NCI-H2227 (cell line): ENCODE results near the gene PMPCA.

Experiments
- DNase-seq: peaks from one replicate; lab custom pipeline; 2025; ENCODE audit not compliant: unreplicated experiment; lab: John Stamatoyannopoulos, UW

Gene PMPCA

DNA sequence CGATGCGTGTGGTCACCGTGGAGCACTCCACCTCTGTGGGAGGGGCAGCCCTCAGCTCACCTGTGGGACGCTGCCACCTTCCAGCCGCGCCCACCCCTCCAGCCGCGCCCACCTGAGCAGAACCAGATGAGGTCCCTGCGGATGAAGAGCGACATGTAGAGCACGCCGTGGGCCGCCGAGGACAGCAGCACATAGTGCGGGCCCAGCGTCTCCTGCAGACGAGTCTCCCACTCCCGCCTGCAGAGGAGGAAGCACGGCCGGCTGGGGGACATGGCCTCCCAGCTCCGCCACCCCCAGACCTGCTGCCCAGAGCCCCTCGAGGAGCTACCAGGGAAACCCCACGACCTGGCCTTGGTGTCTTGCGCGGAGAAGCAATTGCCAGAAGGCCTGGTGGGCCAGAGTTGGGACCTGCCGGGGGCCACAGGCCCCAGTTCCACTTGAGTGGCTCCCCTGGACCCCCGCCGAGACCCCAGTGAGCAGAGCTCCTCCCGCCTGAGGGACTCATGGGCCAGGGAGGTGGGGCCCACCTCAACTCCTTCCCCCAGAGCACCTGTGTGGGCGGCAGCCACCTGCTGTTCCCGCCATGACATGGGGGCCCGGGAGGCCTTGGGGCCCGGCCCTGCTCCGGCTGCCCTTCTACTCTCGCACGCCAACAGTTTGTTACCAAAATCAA, 22.7 kb downstream of the PMPCA start:
- DNase-seq, result no peak

DNA sequence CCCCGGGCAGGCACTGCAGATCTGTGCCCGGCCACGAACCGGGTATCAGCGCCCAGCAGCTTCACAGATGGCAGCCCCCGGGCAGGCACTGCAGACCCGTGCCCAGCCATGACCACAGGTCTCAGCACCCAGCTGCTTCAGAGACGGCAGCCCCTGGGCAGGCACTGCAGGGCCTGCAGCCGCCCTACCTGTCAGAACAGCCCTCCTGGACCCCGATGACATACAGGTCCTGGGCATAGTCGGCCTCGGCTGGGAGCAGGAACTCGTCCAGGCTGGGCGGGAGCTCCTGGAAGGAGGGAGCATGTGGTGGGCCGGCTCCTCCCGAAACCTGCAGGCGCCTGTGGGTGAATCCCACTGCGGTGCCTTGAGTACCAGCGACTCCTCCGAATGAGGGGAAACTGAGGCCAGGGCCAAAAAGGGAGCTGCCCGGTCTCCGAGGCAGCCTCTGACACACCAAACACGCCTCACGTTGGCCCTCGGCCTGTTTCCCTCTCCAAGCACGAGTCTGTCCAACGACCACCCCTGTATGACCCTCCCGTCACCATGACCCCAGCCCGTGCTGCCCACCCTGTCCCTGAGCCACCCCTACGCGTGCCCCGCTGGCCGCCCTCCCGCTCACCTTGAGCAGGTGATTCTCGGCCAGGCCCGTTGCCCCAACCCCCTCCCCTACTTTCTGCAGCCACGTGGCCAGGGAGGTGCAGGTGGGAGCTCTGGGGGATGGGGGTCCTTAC, 23.6 kb downstream of the PMPCA start:
- no peak for DNase-seq

DNA sequence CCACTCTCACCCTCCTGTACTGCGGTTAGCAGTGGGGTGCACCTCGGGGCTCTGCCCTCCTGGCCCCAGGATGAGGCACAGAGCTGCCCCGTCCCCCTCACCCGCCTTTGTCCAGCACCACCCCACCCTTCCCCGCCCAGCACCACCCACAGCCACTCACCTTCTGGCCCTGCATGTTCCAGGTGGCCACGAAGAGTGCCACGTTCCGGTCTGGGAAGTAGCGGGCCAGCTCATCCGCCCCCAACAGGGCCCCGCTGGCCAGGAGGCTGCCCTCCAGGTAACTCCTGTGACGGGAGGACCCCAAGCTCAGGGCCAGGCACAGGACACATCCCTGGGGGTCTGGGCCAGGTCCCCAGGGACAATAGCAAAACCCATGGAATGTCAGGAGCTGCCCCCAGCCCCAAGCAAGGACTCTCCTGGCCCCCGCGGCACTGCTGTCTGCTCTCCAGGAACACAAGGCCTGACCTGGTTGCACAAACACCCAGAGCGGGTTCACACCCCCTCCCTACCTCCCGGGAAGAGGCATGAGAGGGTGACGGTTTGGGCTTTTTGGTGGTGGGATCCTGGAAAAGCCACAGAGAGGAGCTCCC, 24.2 kb downstream of the PMPCA start:
- DNase-seq, result no peak

DNA sequence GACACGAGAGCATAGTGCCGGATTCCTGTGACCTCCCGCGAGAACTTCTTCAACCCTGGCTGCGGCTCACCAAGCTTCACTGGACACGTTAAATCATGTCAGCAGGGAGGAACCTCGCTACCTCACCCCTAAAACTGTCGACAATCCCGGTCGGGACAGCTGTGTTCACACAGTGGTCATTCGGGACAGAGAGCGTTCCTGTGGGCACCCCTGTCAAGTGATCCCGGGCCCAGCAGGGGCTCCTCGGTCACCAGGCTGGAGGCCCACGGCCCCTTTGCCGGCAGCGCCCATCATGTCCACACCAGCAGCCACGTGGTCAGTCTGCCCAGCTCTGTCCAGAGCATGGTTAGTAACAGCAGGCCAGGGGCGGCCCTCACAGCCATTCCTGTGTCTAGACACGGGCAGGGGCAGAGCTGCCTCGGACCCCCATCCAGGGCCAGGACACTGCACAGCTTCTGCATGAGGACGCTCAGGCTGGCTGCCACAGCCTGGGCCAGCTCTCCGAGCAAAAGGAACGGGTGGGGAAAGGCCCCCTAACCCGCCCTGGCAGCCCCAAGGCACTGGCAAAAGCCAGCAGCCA, 25.7 kb downstream of the PMPCA start:
- DNase-seq, result no peak

DNA sequence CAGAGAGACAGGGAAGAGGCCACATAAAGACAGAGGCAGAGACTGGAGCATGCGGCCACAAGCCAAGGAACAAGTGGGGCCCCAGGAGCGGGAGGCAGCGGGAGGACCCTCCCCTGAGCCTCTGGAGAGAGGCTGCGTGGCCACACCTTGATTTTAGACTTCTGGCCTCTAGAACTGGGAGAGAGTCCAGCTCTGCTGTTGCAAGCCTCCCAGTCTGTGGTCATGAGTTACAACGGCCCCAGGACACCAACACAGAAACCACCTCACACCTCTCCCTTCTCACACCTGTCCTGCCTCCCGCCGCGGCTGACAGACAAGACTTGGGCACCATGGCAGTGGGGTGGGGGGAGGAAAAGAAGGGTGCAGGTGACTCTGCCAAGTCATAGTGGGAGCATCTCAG, 27.0 kb downstream of the PMPCA start:
- no peak for DNase-seq

DNA sequence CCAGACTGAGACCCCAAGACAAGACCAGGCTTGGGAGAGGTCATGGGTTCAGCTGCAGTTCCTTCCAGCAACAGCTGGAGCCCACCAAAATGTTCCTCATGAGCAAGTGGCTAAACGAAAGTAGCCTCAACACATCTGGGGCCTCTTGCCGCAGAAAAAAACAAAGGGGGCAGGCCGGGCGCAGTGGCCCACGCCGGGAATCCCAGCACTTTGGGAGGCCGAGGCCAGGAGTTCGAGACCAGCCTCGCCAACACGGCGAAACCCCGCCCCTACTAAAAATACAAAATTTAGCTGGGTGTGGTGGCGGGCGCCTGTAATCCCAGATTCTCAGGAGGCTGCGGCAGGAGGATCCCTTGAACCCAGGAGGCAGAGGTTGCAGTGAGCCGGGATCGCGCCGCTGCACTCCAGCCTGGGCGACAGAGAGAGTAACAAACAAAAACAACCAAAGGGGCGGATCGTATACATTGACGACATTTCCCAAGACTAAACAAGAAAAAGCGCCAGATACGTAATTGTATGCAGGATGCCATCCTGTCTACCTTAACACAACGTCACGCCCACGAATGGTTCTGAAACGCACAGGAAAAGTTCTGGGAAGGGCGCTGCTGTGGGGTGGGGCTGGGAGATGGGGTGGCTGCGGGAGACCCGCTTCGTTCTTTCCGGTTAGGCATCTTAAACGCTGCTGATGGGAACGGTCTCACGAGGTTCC, 27.5 kb downstream of the PMPCA start:
- peak; percentile 19 for DNase-seq

DNA sequence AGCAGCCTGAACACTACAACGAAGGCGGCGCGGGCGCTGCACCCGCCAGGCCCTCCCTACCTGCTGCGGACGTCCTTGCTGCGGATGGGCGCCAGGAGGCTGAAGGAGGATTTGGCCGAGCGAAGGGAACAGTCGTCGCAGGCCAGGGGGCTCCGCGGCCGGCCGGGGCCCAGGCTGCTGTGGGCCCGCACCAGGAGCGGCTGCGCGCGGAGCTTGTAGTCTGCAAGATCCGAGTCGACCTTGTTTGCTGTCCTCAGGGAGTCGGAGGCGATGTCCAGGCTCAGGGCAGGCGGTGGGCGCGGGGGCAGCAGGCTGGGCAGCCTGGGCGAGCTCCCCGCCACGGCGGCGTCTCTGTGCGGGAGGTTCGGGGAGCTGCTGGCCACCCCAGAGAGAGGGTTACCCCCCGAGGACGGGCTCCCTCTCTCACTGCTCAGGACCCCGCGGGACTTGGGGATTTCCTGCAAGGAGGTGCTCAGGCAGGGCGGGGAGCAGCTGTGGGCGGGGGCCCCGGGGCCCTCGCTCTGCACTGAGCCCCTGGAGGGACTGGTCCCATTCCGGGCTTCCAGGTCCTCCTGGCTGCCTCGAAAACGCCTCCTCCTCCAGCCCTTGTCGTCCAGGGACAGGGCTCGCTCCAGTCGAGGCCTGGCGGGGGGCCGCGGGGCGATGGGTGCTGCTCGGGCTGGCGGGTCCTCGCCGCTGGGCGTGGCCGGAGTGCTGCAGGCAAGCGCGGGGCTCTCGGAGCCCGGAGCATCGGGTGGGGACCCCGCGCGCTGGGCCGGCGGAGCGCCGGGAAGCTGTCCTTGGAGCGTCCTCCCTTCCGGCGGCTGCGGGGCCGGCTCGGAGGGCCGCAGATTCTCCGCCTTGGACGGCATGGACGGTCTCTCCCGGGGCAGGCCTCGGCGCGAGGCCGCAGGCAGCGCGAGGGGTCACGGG, 28.4 kb downstream of the PMPCA start:
- DNase-seq, result peak; percentile 43

DNA sequence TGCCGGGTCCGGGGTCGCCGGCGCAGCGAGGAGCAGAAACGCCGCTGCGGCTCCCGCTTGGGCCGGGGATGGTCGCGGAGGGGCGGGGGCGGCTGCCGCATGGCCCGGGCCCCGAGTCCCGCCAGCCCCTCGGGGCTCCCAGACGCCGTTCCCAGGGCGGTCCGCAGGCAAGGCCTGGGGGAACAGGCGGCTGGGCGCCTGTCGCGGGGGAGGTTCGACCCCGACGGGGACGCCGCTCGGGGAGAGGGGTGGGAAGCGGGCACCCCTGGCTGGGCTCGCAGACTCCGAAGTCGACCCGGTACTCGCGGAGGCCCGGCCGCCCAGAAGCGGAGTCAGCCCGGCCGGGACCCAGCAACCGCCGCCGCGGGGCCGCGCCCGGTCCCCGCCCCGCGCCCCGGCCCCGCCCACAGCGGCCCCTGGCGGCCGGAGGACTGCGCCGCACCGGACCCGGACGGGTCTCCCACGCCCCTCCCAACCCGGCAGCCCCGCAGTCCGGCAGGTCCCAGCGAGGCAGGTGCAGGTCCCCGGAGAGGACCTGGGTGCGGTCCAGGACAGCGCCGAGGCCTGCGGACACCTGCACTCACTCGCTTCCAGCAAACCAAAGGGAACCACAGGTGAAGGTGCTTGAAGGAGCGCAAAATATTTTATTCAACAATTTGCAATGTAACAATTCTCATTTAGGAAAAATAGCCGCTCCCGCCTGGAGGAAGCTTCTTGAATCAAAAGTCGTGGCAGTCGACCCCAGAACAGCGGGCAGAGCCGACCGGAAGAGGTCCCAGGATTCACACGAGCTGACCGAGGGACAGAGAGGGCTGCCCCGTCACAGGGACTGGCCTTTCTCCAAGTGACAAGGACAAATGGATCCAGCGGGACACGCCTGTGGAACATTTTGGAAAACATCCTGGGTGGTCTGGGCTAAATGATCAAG, 29.3 kb downstream of the PMPCA start, which contains the start of gene INPP5E:
INPP5E (minus strand) TSS at position 365 of the 928 bp plus-strand sequence. CDS start 426 bp downstream, outside the sequence.
- DNase-seq, result peak; percentile 82

DNA sequence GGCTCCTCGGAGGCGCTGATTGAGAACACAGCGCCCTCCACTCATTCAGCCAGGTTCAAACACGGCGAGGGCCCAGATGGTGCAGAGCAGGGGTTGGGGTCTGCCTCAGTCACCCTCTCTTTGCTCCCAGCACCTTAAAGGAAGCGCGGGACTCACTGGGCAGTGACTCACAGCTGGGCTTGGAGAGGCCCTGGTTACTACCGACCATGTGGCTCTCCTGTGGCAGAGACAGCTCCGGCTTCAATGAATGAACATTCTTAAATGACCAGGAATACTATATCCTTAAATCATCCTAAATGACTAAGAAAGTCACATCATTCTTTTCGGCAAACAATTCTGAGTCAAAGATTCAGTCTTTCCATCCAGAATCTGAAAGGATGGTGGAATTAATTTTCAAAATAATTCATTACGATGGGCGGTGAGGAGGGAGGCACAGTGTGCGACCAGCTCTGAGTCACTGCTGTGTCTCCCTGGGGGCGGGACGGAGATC, 30.8 kb downstream of the PMPCA start:
- DNase-seq, result no peak

DNA sequence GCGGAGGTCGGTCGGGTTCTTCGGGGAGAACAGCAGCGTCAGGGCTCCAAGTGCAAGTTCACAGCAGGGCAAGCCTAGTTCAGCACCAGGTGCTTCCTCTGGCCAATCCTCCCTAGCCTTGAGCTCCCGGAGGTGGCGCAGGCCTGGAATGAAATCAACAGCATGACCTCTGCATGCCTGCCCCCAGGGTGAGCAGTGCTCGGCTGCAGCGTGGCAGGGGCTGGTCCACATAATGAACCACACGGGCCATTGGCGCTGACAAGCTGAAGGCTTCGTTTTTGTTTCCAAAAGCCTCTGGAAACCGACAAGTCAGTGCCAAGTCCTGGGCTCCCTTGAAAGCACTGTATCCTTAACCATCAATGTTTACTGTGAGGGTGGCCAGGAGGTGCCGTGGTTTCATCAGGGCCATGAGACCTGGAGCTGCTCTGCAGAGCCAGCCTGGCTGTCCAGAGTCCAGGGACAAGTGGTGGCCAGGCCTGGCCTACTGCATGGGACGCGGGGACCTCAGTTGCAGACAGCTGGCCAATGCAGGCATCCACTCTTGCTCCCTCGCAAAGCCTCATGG, 31.3 kb downstream of the PMPCA start:
- no peak for DNase-seq

DNA sequence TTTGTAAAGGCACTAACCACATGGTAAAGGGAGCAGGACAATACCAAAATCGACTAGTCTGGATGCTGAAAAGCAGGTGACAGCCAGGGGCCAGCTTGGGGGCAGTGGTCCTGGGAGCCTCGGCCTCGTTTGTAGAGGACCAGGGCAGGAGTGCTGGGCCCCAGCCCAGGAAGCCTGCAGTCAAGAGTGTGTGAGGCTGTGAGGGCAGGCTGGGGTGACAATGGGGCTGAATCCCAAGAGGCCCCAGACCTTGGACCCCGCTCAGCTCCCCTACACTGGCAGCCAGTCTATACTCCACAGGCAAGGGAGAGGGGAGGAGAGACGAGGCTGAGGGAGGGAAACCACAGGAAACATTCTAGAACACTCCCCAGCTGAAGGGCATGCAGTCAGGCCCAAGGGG, 31.8 kb downstream of the PMPCA start:
- no peak for DNase-seq

DNA sequence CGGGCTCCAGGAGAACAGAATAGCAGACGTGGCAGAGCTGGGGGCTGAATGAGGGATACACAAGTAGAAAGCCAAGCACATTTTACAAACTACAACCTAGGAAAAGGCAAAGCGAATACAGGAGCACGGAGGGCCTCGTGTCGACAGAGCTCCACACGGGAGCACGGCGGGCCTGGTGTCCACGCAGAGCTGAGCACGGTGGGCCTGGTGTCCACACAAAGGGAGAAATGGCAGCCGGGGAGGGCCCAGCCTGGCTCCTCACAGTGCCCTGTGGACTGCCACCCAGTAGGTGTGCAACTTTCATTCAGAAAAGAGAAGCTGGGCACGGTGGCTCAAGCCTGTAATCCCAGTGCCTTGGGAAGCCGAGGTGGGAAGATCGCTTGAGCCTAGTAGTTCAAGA, 32.6 kb downstream of the PMPCA start:
- no peak for DNase-seq

DNA sequence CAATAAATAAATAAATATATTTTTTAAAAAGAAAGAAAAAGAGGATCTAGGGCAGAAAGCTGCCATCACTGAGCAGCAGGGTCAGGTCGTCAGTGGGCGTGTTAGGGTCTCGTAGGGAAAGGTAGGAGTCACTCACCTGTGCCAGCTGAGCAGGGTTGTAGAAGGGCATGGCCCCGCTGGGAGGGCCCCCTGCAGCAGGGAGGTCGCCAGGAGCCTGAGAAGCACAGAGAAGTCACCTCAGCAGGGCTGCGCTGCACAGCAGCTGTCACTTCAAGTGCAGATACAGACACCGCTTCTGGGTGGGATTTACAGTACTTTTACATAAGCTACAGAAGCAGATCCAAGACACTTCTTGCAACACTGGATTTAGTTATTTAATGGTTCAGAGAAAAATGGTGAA, 33.2 kb downstream of the PMPCA start:
- no peak for DNase-seq

DNA sequence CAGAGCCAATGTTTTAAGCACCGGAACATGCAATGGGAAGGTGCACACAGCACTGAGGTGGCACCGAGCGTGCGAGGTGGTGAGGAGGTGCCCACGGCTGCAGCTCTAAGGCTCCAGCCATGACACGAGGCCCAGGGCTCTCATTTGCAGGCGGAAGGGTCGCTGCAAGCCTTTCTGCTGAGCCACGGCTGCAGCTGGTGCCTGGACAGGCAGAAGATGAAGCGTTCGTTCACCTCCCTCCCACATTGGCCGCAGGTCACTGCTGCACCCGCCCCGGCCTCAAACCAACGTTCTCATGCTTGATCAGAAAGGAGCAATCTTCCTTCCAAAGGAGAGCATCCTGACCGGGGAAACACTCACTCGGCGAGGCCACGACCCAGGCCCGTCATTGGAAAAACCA, 33.6 kb downstream of the PMPCA start:
- no peak for DNase-seq

DNA sequence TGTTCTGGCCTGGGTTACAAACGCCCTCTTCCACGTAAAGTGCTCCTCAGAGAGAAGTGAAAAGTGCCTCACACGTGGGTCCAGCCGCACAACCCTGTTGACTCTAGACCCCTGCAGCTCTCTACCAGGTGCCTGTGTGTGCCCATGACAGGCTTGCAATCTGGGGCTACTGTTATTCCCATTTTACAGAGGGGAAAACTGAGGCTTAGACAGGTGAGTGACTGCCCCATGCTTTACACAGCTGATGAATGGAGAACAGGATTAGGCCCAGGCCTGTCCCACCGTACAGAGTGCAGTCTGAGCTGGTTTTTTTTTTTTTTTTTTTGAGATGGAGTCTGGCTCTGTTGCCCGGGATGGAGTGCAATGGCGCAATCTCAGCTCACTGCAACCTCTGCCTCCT, 35.3 kb downstream of the PMPCA start:
- no peak for DNase-seq

DNA sequence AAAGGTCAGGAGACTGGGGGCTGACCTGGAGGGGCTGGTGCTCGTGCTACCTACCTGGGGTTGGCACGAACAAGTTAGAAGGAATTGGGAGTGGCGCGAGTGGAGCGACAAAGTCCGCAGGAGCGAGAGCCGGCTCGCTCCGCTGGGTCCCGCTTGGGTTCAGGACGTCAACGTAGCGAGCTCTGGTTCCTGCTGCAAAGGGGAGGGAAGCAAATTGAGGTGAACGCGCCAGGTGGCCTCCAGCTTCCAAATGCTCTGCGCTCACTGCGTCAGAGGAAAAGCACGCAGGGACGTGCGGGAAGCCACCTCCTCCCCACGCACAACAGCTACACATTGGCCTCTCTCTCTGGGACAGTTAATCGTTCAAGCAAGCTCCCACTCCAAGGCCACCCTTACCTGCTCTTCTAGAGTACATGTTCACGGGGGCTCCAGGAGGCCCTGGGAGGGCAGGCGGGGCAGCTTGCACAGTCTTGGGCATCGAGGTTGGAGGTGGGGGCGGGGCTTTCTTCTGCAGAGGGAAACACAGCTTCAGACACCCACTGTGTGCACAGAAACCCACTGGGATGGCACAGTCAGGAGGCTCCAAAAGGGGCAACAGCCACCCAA, 36.8 kb downstream of the PMPCA start:
- no peak for DNase-seq

DNA sequence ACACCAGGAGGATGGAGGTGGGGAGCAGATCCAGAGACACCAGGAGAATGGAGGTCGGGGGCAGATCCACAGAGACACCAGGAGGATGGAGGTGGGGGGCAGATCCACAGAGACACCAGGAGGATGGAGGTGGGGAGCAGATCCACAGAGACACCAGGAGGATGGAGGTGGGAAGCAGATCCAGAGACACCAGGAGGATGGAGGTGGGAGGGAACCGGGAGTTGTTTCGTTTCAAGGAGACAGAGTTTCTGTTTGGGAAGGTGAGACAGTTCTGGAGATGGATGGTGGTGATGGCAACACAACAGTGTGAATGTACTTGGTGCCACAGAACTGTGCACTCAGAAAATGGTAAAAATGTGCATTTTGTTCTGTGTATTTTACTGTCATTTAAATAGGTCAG, 38.2 kb downstream of the PMPCA start:
- no peak for DNase-seq

DNA sequence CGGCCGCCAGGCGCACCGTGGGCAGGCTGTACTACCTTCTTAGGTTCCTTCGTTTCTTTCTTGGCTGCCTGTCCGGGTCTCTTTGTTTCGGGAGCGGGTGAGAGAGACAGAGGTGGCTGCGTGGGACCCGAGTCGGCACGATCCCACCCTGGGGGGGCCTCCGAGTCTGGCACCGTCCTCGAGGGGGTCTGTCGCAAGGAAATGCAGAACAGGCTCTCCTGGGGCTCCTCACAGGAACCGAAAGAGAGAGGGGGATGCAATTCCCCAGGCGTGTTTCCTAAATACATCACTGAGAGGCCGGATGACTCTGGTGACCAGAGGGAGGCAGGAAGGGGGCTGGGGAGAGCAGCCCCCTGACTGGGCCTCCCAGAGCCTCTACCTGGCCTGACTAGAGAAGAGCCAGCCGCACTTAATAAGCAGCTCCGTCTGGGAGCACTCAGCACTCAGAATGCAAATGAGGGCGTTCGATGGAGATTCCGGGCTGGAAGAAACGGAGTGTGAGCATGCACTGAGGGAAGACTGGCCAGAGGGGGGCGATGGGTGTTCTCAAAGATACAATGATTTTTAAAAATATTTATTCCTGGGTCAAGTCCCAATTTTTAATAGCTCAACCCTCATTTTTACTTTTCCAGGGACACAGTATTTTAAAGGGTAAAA, 40.9 kb downstream of the PMPCA start:
- peak; percentile 11 for DNase-seq
